Mucosa of gallbladder (tissue), 1 donor: ENCODE data around the gene PGAP6. TPM values are rescaled to one million over a fixed set of nuclear protein-coding genes. Genes with fewer than 3 reads are reported as not detected.
"Not testable (repeated sequence)": the region's sequence is repeated elsewhere in the genome, so short reads cannot be mapped to it uniquely, and the experiment has no call there.

Experiments
- DNase-seq: peaks from one replicate; pipeline ENCODE4 v3.0.0-alpha.2; 2020; ENCODE audit warnings: low spot score
- total RNA-seq: library from RNA; stranded (reverse); gene quantifications from one replicate; pipeline ENCODE4 v1.2.1, GENCODE V29; 2021
- donor health status: DM: no; HTN: no; CAD: no.

Gene PGAP6, protein sequence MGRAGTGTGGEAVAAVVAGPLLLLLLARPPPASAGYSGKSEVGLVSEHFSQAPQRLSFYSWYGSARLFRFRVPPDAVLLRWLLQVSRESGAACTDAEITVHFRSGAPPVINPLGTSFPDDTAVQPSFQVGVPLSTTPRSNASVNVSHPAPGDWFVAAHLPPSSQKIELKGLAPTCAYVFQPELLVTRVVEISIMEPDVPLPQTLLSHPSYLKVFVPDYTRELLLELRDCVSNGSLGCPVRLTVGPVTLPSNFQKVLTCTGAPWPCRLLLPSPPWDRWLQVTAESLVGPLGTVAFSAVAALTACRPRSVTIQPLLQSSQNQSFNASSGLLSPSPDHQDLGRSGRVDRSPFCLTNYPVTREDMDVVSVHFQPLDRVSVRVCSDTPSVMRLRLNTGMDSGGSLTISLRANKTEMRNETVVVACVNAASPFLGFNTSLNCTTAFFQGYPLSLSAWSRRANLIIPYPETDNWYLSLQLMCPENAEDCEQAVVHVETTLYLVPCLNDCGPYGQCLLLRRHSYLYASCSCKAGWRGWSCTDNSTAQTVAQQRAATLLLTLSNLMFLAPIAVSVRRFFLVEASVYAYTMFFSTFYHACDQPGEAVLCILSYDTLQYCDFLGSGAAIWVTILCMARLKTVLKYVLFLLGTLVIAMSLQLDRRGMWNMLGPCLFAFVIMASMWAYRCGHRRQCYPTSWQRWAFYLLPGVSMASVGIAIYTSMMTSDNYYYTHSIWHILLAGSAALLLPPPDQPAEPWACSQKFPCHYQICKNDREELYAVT
- total RNA-seq: 85.7 TPM

DNA sequence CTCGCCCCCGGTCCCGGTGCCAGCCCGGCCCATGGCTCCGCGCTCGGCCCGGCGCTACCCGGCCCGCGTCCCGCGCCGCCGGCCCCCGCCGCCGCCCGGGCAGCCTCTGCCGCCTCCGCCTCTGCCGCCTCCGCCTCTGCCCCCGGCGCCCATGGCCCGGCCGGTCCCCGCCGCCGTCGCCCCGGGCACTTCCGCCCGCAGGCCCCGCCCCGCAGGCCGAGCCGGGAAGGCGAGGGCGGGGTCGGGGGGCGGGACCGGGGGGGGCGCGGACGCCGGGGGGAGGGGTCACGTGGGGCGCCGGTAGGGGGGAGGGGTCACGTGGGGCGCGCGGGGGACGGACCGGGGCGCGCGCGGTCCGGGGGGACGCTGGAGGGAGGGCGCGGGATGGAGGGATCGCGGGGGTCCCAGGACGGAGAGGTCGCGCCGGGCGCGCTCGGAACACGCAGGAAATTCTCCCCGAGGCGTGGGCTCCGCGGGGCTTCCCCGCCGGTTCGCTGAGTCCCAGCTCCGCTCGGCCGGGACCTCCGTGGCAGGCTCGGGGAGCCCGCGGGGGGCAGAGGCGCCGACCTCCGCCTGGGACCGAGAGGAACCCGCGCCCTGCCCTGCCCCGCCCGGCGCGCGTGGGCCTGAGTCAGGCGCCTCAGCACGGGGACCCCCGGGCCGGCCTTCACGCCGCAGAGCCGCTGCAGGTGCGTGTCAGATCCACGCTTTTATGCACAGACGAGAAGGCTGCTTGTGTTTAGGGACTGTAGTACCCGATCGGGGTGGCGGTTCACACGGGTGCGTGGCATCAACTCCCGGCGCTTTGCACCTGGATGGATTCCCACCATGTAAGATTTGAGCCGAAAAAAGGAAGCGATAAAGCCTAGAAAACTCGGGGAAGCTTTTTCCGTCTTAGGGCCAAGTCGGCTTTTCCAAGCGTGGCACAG is at the start of gene PGAP6:
PGAP6 (minus strand) TSS at position 190 of the 929 bp plus-strand sequence; CDS start at position 33, 157 bp downstream.
- peak; percentile 43 for DNase-seq

DNA sequence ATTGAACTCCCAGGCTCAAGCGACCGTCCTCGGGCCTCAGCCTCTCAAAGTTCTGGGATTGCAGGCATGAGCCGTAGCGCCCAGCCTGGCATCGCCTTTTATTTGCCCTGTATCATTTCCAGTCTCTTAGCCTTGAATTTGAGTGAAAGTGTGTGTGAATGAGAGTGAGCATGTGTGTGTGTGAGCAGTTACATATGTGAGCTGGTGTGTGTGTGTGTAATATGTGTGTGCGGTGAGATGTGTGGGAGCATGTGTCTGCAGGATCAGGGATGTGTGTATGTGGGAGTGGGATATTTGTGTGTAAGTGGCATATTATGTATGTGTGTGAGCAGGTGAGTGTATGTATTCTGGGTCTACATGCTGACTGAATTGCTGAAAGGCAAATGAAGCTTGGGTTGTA is 49.1 kb upstream of the PGAP6 start:
- no peak for DNase-seq

DNA sequence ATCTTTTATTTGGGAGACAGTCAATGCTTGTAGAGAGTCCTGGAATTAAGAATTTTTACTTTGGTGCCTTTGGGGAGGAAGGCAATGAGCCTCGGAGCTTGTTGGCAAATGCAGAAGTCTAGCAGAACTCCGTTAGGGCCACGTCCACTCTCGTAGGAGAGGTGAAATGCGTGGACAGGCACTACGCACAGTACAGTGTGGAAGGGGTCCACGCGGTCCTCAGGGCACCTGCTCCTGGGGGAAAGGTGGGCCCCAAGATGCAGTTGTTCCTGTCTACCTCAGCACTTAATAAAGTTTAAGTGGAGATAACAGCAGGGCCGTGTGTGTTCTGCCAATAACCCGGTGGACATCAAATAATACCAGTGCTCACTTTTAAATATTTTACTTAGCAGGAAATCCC is 45.5 kb upstream of the PGAP6 start:
- DNase-seq: no peak

DNA sequence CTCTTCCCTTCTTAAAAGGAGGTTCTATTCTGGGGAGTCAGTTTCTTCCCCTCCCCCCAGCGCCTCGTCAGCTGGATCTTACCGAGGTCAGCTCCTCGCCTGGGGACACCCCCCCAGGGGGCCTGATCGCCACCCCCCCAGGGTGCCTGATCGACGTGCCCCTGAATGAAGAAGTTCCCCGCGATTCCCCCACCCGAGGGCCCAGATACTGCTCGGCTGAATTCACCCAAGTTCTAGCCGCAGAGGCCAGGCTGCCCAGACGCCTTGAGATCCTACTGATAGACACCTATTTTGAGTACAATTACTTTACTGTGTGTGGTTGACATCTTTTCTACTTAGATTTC is 45.1 kb upstream of the PGAP6 start:
- no peak for DNase-seq

DNA sequence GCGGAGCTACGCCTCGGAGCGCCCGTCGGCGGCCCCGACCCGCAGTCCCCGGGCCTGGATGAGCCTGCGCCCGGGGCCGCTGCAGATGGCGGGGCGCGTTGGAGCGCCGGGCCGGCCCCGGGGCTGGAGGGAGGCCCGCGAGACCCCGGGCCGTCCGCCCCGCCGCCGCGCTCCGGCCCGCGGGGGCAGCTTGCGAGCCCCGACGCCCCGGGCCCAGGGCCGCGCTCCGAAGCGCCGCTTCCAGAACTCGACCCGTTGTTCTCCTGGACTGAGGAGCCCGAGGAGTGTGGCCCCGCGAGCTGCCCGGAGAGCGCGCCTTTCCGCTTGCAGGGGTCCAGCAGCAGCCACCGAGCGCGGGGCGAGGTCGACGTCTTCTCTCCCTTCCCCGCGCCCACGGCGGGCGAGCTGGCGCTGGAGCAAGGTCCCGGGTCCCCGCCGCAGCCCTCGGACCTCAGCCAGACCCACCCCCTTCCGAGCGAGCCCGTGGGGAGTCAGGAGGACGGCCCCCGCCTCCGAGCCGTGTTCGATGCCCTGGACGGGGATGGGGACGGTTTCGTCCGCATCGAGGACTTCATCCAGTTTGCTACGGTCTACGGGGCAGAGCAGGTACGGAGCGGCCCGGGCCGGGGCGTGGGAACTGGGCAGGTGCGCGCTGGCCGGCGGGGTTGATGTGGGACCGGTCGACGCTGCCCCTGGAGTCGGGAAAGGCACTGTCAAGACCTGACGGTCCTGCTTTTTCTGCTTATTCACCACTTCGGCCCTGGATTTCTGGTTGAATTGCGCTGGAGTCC is 44.5 kb upstream of the PGAP6 start:
- no peak for DNase-seq

DNA sequence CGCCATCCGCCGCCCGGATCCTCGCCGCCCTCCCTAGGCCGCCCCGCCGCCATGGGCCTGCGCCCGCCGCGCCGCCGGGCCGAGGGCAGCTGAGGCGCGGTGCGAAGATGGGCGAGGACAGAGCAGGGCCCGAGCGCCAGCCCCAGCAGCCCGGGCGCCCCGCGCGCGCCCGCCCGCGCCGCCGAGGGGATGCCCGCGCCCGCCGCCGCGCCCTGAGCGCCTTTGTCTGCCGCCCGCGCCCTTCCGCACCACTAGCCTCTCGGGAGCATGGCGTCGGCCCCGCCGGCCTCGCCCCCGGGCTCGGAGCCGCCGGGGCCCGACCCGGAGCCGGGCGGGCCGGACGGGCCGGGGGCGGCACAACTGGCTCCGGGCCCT is 43.9 kb upstream of the PGAP6 start:
- no peak for DNase-seq

DNA sequence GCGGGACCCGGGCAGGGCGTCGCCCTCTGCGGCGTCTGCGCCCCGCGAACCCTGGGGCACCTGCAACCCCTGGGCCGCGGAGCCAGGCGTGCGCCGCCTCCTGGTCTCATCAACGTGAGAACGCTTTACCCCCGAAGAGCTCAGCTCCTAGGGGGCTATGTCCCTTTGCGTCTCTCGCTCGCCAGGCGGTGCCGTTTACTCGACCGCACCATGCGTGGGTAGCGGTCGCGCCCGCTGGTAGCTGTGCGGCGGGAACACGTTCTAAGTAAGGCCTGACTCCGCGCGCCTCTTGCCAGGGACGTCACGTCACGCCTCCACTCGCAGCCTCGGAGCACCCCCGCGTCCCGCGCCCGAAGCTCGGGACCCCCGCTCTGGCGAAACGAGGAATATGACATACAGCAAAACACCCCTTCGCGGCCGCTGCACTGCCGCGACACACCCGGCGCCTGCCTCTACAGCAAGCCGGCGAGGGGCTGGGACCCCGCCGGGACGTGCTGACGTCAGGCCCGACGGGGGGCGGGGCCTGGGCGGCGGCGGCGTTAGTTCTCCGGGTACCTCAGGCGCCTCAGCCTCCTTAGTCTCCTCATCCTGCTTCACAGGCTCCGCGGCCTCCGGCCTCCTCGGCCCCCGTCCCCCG is 43.4 kb upstream of the PGAP6 start, which contains the start of gene RAB11FIP3:
RAB11FIP3 (plus strand) TSS at position 568 of the 637 bp plus-strand sequence. CDS start 358 bp downstream, outside the sequence.
- peak; percentile 77 for DNase-seq

DNA sequence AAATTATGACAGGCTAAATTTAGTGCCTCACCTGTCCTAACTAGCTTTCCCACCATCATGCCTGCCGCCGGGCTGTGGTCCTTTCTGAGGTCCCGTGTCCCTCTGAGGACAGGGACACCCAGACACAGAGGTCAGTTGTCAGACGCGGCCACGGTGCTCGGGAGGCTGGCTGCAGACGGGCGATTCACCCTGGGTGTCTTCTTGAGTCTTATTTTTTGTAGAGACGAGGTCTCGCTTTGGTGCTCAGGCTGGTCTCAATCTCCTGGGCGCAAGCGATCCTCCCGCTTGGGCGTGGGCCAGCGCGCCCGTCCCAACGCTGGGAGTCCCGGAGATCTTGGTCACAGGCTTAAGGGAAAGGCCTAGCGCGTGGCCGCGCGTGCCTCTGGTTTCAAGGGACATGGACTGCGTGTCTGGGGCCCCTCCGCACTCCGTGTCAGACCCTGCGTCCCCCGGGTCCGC is 42.9 kb upstream of the PGAP6 start:
- no peak for DNase-seq

DNA sequence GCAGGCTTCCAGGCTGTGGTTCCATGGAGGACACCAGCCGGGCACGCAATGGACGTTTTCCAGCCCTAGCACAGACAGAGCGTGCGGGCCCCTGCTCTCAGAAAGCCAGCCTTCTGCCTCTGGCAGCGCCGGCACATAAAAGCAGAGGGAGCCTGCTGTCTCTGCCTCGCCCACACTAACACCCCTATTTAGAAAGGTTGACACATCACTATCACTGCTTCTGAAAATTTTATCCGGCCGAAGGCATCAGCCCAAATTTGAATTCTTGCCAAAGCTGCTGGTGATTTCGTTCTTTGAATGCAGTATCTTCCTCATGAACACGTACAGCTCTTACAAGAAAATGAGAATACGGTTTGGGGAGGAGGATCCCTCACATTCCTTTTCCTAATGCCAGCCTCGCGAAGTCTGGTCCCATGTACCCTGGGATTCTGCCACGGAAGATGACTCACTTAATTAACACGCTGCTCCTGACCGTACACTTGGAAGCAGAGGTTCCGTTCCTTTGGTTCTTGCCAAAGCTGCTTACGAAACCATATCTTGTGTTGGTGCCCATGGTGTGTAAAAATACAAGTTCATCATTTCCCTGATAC is 42.4 kb upstream of the PGAP6 start:
- peak; percentile 80 for DNase-seq

DNA sequence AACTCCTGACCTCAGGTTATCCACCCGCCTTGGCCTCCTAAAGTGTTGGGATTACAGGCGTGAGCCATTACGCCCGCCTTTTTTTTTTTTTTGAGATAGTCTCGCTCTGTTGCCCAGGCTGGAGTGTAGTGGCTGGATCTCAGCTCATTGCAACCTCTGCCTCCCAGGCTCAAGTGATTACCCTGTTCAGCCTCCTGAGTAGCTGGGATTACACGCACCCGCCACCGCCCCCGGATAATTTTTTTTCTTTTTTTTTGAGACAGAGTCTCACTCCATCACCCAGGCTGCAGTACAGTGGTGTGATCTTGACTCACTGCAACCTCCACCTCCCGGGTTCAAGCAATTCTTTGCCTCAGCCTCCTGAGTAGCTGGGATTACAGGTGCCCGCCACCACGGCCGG is 40.4 kb upstream of the PGAP6 start:
- not testable (repeated sequence) for DNase-seq

DNA sequence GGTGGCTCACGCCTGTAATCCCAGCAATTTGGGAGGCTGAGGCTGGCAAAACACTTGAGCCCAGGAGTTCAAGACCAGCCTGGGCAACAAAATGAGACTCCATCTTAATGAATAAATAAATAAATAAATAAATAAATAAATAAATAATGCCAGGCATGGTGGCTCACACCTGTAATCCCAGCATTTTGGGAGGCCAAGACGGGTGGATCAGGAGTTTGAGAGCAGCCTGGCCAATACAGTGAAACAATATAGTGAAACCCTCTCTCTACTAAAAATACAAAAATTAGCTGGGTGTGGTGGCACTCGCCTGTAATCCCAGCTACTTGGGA is 33.4 kb upstream of the PGAP6 start:
- not testable (repeated sequence) for DNase-seq

DNA sequence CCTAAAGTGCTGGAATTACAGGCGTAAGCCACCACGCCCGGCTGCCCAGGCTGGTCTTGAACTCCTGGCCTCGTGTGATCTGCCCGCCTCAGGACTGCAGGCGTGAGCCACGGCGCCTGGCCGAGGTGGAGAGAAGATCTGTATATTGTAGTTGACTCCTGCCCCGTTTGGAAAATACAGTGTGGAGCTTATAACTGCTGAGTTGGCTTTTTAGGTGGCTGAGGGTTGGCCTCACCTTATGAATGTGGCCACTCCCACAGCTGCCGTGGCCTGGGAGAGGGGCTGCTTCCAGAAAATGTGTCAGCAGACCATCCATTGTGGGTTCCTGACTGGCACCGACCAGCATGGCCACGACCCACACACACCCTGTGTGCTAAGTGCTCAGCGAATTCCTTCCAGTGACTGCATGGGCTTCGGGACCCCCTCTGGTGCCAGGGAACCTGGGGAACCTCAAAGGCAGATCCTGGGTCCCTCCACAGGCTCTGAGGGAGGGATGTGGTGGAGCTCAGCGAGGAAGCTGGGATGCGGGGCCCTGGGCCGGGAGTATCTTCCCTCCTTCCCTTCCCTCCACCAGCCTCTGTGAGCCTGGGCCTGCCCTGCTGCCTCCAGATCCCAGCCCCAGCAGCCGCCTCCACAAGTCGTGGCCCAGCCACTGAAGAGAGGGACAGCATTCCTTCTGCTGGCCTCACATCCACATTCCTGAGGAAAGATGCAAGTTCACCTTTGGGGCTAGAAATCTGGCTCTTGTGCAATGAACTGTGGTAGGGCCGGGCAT is 32.8 kb upstream of the PGAP6 start:
- DNase-seq: no peak

DNA sequence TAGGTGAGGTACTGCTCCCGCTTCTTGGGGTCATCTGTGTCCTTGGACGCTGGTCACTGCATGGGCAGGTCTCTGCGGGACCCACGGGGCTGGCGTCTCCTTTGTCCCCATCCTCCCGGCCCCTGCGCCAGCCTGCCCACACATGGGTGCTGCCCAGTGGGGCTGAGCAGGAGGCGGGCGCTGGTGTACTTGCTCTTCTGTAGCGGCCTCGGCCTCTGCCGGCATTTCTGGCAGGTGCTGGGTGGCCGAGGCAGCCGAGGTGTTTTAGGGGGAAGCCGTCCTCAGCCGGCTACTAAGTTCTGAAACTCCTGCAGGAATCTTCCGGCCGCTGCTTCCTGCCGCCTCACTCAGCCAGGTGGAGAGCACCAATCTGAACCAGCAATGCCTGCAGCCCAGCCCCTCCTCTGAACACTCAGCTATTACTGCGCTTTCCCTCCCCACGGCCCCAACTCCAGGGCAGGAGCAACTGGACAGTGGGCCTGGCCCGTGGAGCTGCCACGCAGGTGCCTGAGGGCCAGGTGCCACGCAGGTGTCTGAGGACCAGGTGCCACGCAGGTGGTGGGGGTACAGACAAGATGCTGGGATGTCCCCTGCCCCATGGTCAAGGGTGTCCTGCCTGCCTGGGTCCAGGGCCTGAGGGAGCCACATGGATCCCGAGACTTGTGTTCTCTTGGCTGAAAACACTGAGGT is 29.9 kb upstream of the PGAP6 start:
- no peak for DNase-seq

DNA sequence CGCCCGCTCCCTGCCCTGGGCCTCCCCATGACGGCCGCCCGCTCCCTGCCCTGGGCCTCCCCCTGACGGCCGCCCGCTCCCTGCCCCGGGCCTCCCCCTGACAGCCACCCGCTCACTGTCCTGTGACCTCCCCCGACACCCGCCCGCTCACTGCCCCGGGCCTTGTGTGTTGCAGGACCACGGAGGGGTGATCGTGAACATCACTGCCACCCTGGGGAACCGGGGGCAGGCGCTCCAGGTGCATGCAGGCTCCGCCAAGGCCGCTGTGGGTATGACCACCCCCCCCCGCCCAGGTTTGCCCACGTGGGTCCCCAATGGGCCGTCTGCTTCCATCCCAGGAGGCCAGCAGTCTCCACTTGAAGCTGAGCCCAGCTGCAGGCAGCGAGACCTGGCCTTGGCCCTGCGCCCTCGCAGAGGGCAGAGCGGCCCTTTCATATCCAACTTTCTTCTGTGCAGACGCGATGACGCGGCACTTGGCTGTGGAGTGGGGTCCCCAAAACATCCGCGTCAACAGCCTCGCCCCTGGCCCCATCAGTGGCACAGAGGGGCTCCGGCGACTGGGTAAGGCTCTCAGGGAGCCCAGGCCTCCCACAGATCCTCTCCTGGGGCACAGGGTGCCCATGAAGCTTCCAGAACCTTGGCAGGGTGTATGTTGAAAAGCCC is 28.9 kb upstream of the PGAP6 start:
- no peak for DNase-seq

DNA sequence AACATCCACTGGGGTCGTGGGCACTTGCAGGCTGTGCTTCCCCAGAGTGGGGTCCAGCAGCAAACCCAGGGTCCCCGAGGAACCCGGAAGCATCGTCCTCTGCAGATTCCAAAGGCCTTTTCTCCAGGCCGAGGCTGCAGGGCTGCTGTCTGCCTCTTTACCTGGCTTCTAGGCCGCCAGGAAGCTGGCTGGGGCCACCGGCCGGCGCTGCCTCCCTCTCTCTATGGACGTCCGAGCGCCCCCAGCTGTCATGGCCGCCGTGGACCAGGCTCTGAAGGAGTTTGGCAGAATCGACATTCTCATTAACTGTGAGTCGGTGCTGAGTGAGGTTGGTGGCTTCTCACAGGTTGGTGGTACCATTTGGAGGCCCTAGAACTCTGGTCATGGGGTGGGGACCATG is 25.5 kb upstream of the PGAP6 start:
- DNase-seq: no peak

DNA sequence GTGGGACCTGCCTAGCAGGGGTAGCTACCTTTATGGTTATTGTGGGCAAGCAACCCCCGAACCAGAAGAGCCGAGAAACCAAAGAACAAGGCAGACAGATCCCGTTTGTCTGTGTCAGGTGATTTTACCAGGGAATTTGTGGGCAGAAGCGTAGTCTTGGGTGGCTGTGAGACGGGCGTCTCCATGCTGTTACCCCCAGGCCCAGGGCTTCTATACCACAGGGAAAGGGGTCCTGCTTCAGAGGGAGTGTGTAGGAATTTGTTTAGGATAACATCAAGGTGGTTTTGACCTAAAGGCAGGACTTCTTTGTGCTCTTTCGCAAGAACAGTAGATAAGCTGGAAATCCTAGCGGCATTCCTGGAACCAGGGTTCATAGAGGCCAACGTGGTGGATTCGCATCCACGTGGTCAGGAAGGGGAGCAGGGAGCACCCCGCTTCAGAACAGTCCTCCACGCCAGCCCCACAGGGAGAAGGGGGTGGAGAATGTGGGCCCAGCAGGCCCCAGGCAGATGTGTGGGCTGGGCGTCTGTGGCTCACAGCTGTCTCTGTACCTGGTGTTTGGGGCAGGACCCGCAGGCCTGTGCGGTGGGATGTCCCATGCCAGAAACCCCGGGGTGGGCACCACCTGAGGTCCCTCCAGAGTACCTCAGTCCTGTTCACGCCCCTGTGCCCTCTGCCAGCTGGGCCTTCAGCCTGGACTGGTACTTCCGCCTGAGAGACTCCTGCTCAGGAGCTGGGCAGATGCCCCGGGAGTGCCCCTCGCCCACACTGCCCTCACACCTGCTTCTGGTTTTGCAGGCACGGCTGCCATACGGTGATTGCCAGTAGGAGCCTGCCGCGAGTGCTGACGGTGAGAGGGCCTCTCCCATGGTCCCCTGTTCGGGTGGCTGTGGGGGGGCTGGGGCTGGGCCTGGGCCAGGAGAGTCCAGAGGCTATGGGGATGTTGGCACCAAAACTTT is 24.0 kb upstream of the PGAP6 start:
- no peak for DNase-seq

DNA sequence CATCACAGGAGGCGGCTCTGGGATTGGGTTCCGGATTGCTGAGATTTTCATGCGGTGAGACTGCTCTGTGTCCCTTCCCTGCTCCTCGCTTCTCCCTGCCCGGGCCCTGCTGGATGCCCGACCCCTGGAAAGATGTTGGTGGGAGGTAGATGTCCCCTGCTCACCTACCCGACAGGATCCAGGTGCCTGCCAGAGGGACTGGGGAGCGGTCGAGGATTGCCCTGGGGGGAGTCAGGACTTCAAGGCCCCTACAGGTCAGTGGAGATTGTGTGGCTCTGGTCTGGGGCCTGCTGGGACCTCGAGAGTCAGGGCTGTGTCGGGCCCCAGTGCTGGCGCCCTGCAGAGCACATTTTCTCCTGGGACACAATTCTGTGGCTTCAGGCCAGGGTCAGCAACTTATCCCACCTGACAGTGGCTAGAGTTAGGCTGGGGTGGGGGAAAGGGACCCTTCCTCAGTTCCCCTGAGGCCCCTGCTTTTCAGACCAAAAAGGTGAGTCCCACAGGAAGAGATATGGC is 23.3 kb upstream of the PGAP6 start:
- no peak for DNase-seq
